Peyer's patch (tissue), 4 donors: Measurements from ENCODE around the gene ADK.

Experiments used
- CTCF ChIP-seq, 6 experiments: fragments of 450-650 bp in 4 of 6; fragments of 200-600 bp in 2 of 6; sonication (generic) in 1 of 6; IDR thresholded peaks; one replicate each; pipeline ENCODE4 v1.5.1; 2017 to 2019; ENCODE audit warnings: antibody characterized with exemption in 6 of 6, mild to moderate bottlenecking in 3 of 6, moderate library complexity in 1 of 6
- POLR2A ChIP-seq, 2 donors: fragments of 450-650 bp; IDR thresholded peaks; one replicate each; pipeline ENCODE4 v1.5.1; 2017; ENCODE audit warnings: antibody characterized with exemption in 2 of 2, mild to moderate bottlenecking in 2 of 2, moderate library complexity in 2 of 2

GRCh38 chr10:74500816-74501215, 349.8 kb downstream of the ADK start:
- no peak for TF ChIP-seq CTCF (IDR thresholded peaks at IDR 0.05)
- TF ChIP-seq POLR2A (IDR thresholded peaks at IDR 0.05): no peak
